Activated T-helper 9 cell treated with anti-CD3 and anti-CD28 coated beads, Interleukin-2, amount 50 U/mL, for 16 hours (primary cell): ENCODE measurements around the gene LTBP4.
"Not testable (repeated sequence)": the region's sequence is repeated elsewhere in the genome, so short reads cannot be mapped to it uniquely, and the experiment has no call there.

Source experiments
- DNase-seq: peaks from one replicate; pipeline ENCODE4 v3.0.0-alpha.2; 2020; ENCODE audit warnings: low read depth

Gene LTBP4

GRCh38 chr19:40576585-40577451 lies 24.4 kb upstream of the LTBP4 start, which contains the start of gene SHKBP1:
SHKBP1 (plus strand) TSS chr19:40576873; CDS start chr19:40576900, 27 bp downstream.
- DNase-seq: peak; percentile 88

GRCh38 chr19:40578442-40578908 lies 22.7 kb upstream of the LTBP4 start:
- no peak for DNase-seq

DNA sequence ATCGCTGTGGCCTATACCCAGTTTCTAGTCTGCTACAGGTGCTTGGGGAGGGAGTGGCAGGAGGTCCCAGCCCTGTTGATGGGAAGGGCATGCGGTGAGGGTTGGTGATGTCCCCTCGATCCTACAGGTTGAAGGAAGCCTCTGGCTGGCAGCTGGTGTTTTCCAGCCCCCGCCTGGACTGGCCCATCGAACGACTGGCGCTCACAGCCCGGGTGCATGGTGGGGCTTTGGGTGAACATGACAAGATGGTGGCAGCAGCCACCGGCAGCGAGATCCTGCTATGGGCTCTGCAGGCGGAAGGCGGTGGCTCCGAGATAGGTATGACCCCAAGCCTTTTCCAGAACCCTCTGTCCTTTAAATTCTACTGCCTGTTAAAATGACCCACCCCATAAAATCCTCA lies 20.6 kb upstream of the LTBP4 start:
- DNase-seq: no peak

DNA sequence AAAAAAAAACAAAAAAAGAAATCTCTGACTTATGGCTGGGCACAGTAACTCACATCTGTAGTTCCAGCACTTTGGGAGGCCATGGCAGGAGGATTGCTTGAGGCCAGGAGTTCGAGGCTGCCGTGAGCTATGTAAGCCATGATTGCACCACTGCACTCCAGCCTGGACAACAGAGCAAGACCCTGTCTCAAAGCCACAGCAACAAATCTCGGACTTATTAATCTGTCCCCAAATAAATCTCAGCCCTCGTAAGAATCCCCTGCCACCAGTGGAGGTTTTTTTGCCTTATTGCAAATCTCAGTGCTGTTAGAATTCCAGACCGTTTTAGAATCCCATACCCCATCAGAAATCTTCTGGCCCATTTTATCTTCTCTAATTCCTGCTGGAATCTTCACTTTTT lies 19.6 kb upstream of the LTBP4 start:
- DNase-seq: no peak

DNA sequence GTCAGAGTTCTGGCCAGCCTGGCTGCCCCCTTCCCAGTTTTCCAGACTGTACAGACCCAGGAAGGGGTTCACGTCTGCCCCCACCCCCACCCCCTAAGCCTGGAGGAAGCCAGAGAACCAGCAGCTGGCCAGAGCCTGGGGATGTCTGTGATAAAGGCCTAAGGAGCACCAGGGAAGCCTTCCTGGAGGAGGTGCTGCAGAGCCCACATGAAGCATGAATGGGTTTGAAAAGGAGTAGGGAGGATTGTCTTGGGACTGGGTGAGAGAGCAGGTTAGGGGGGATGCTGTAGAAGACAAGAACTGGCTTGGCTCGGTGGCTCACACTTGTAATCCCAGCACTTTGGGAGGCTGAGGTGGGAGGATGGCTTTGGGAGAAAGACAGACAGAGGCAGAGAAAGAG lies 18.7 kb upstream of the LTBP4 start:
- DNase-seq: no peak

- DNase-seq: no peak
Measured at GRCh38 chr19:40583283-40583682, 17.9 kb upstream of the LTBP4 start.

GRCh38 chr19:40584007-40584406 lies 17.2 kb upstream of the LTBP4 start:
- DNase-seq: no peak

DNA sequence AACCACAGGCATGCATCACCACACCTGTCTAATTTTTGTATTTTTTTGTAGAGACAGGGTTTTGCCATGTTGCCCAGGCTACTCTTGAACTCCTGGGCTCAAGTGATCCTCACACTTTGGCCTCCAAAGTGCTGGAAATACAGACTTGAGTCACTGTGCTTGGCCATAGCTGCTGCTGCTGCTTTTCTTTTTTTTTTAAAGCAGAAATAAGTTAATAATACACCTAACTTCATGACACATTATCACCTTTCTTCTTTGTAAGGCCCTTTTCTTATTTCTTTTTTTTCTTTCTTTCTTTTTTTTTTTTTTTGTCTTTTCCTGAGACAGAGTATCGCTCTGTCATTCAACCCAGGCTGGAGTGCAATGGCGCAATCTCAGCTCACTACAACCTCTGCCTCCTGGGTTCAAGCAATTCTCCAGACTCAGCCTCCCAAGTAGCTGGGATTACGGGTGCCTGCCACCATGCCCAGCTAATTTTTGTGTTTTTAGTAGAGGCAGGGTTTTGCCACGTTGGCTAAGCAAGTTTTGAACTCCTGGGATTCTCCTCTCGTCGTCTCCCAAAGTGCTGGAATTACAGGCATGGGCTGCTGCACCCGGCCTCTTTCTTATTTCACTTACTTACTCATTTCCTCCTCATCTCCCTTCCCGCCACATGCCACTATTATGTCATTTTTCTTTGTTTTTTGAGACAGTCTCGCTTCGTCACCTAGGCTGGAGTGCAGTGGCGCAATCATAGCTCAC lies 15.8 kb upstream of the LTBP4 start:
- DNase-seq: no peak

- no peak for DNase-seq
Measured at GRCh38 chr19:40585982-40586422, 15.2 kb upstream of the LTBP4 start.

GRCh38 chr19:40586611-40587010 lies 14.6 kb upstream of the LTBP4 start:
- DNase-seq: no peak

DNA sequence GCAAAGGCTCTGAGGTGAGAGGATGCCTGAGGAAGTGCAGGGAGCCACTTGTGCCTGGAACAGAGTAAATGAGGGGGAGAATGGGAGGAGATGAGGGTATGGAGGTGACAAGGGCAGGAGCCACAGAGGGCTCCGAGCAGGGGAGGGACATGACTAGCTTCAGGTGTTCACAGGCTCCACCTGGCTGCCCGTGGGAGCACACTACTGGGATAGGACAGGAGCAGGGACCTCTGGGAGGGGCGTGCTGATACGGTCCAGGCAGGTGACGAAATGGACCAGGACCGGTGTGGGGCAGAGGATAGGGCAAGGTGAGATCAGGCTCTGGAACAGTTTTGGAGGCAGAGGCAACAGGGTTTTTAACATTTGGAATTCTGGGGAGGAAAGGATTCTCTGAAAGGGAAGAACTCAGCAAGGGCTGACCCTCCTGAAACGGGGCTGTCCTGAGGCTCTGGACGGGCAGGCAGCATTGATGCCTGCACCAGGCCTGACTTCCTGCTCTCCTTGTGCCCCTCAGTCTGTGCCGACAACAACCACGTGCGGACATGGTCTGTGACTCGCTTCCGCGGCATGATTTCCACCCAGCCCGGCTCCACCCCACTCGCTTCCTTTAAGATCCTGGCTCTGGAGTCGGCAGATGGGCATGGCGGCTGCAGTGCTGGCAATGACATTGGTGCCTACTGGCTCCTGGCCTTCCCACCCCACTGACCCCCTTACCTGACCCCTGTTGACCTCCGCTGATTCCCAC lies 12.9 kb upstream of the LTBP4 start:
- DNase-seq: no peak

DNA sequence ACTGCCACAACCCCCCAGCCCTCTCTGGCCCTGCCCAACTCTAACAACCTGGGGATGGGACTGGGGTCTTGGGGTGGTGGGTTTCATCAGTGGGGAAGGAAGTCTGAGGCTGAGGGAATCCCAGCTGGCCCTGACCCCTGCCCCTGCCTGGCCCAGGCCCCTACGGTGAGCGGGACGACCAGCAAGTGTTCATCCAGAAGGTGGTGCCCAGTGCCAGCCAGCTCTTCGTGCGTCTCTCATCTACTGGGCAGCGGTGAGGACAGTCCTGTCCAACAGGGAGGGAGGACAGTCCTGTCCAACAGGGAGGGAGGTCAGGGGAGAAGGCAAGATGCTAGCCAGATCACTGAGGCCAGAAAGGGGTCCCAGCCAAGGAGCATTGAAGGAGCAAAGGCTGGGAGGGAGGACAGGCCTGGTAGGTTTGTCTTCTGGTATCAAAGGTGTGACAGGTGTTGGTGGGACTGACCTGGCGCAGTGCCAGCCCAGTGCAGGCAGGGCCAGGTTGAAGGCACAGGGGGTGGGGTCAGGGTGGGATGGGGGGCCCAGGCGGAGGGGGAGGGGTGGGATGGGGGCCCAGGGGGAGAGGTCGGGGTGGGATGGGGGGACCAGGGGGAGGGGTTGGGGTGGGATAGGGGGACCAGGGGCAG lies 12.1 kb upstream of the LTBP4 start:
- DNase-seq: no peak

DNA sequence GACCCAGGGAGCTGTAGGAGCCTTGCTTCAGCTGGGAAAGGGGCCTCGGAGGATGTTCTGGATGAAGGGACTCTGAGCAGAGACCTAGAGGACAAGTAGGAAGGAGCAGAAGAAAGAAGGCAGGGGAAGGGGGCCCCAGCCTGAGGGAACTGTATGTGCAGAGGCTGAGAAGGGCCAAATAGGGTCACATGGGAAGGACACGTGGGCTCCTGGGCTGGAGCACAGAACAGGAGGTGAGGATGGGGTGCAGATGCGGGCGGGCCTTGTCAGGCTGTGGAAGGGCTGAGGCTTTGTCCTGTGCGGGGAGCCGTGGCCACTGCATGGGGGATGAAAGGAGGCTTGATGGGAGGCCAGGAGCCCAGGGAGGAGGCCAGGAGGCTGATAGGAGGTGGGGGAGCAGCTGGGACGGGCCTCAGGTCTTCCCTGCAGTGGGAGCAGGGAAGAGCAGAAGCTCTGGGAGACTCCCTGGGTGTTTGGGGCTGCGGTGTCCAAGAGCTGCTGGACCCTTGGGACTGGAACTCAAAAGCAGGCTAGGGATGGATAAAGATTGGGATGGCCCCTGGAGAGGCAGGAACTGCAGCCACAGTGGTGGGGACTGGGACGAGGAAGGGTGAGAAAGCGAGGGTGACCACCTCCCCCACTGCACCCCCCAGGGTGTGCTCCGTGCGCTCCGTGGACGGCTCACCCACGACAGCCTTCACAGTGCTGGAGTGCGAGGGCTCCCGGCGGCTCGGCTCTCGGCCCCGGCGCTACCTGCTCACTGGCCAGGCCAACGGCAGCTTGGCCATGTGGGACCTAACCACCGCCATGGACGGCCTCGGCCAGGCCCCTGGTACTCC lies 11.4 kb upstream of the LTBP4 start:
- DNase-seq: no peak

DNA sequence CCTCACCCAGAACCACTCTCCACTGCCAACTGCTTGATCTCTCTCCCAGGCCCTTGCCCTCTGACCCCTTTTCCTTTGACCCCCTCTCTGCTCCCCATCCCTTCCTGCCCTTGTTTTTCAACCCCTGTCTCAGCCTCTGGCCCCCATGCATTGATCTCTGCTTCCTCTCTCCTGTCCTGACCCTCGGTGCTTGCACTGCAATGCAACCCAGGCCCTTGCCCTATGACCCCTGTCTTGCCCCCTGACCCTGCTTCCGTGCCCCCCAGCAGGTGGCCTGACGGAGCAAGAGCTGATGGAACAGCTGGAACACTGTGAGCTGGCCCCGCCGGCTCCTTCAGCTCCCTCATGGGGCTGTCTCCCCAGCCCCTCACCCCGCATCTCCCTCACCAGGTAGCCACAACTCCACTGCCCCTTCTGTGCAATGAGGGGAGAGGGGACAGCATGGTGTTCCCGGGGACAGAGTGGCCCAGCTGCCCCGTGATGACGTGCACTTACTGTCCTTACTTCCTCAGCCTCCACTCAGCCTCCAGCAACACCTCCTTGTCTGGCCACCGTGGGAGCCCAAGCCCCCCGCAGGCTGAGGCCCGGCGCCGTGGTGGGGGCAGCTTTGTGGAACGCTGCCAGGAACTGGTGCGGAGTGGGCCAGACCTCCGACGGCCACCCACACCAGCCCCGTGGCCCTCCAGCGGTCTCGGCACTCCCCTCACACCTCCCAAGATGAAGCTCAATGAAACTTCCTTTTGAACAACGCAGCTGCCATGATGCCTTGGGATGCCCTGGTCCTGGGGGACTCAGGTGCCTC lies 10.5 kb upstream of the LTBP4 start:
- DNase-seq: no peak

DNA sequence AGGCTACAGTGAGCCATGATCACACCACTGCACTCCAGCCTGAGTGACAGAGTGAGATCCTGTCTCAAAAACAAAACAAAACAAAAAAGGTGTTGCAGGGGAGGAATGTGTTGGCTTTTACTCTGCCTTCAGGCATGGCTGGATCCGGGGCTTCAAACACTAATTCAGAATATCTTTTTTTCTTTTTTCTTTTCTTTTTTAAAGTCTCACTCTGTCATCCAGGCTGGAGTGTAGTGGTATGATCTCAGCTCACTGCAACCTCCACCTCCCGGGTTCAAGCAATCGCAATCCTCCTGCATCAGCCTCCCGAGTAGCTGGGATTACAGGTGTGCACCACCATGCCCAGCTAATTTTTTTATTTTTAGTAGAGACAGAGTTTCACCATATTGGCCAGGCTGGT lies 9.4 kb upstream of the LTBP4 start:
- DNase-seq: not testable (repeated sequence)

GRCh38 chr19:40592170-40592569 lies 9.0 kb upstream of the LTBP4 start:
- DNase-seq: no peak

DNA sequence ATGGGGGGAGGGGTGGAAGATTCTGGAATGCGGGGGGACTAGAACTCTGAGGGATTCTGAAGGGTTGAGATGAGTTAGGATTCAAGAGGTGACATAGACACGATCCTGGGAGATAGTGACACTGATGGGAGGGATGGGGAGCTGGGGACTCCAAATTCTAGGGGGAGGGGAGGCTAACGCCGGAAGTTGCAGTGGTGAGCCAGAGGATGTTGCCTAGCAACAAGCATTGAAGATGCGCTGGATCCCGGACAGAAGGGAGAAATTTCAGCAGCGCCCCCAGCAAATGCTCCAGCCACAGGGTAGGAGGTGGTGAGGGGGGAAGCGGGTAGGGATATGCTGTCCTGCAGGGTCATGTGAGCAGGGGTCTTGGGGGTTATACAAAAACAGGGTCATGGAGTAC lies 6.9 kb upstream of the LTBP4 start:
- no peak for DNase-seq

- no peak for DNase-seq
Measured at GRCh38 chr19:40594657-40595091, 6.5 kb upstream of the LTBP4 start.

DNA sequence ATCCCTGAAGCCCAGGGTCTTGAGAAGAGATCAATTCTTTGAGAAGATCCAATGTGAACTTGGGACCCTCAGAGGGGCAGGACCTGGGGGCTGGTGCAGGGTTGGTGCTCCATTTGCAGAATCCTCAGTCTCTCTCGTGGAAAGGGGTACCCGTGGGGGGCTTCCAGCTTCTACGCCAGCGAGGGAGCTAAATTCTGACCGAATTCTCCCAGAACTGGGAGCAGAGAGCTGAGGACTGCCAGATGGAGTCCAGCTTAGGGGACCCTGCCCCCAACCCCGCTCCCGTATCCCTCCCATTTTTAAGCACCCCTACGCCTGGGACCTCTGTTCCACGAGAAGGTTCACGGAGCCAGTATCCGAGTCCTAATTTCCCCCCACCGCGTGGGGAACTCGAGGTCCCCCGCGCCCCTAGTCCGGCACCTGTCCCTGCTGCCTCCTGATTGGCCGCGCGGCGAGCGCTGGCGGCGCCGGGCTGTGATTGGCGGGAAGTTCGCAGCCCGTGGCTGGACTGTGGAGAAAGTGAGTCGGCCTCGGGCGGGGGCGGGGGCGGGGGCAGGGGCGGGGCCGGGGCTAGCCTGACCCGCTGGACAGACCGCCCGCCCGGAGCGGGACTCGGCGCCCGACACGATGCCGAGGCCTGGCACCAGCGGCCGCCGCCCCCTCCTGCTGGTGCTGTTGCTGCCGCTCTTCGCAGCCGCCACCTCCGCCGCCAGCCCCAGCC lies 4.4 kb upstream of the LTBP4 start:
- DNase-seq: no peak
